ENCODE data around the gene OPHN1. TPM values are rescaled to one million over a fixed set of nuclear protein-coding genes. Genes with fewer than 3 reads are reported as not detected.
"Not testable (repeated sequence)": the region's sequence is repeated elsewhere in the genome, so short reads cannot be mapped to it uniquely, and the experiment has no call there.

The OPHN1 gene
- polyA plus RNA-seq, 1 experiment, result 5.9 TPM

- TF ChIP-seq CTCF (IDR thresholded peaks at IDR 0.05; ENCODE audit: insufficient read depth, low read depth, low read length), result no peak
- Histone ChIP-seq H3K27me3 (ENCODE audit: control insufficient read depth, insufficient read depth, low read length) (no peaks in the 10 kb centered on the region), H3K36me3 (ENCODE audit: control insufficient read depth, insufficient read depth, low read length) (no peaks in the 10 kb centered on the region), H3K4me3 (ENCODE audit: low read depth, low read length) (no peak overlapping the region)
- POLR2A ChIA-PET, result no interaction called here
- CTCF ChIA-PET, result no interaction called here
- DNase-seq (ENCODE audit: low read depth), result no peak
Measured at GRCh38 chrX:68402094-68402493, 31.2 kb downstream of the OPHN1 start.

GRCh38 chrX:68398291-68398690, 35.0 kb downstream of the OPHN1 start:
- H3K4me3 ChIP-seq (ENCODE audit: low read depth, low read length), result no peak overlapping the region
- ChIA-PET CTCF (no interaction called here), POLR2A (no interaction called here)
- no peaks in the 10 kb centered on the region for H3K27me3 ChIP-seq (ENCODE audit: control insufficient read depth, insufficient read depth, low read length)
- no peaks in the 10 kb centered on the region for H3K36me3 ChIP-seq (ENCODE audit: control insufficient read depth, insufficient read depth, low read length)
- no peak for TF ChIP-seq CTCF (IDR thresholded peaks at IDR 0.05; ENCODE audit: insufficient read depth, low read depth, low read length)
- DNase-seq (ENCODE audit: low read depth), result no peak

GRCh38 chrX:68396953-68397352, 36.3 kb downstream of the OPHN1 start:
- no peak for DNase-seq (ENCODE audit: low read depth)
- H3K4me3 ChIP-seq (ENCODE audit: low read depth, low read length), result no peak overlapping the region
- no peak for TF ChIP-seq CTCF (IDR thresholded peaks at IDR 0.05; ENCODE audit: insufficient read depth, low read depth, low read length)
- no peaks in the 10 kb centered on the region for H3K36me3 ChIP-seq (ENCODE audit: control insufficient read depth, insufficient read depth, low read length)
- CTCF ChIA-PET, result no interaction called here
- H3K27me3 ChIP-seq (ENCODE audit: control insufficient read depth, insufficient read depth, low read length), result no peaks in the 10 kb centered on the region
- POLR2A ChIA-PET, result no interaction called here

- DNase-seq (ENCODE audit: low read depth); H3K4me3 ChIP-seq (ENCODE audit: low read depth, low read length); H3K36me3 ChIP-seq (ENCODE audit: control insufficient read depth, insufficient read depth, low read length); H3K27me3 ChIP-seq (ENCODE audit: control insufficient read depth, insufficient read depth, low read length); CTCF ChIA-PET; POLR2A ChIA-PET: not testable (repeated sequence)
Measured at GRCh38 chrX:68389419-68389960, 43.8 kb downstream of the OPHN1 start.

GRCh38 chrX:68387776-68388175, 45.5 kb downstream of the OPHN1 start:
- no peaks in the 10 kb centered on the region for H3K36me3 ChIP-seq (ENCODE audit: control insufficient read depth, insufficient read depth, low read length)
- H3K4me3 ChIP-seq (ENCODE audit: low read depth, low read length), result no peak overlapping the region
- ChIA-PET CTCF (no interaction called here), POLR2A (no interaction called here)
- H3K27me3 ChIP-seq (ENCODE audit: control insufficient read depth, insufficient read depth, low read length), result no peaks in the 10 kb centered on the region
- no peak for DNase-seq (ENCODE audit: low read depth)
- TF ChIP-seq CTCF (IDR thresholded peaks at IDR 0.05; ENCODE audit: insufficient read depth, low read depth, low read length), result no peak

- Histone ChIP-seq H3K36me3 (ENCODE audit: control insufficient read depth, insufficient read depth, low read length) (no peaks in the 10 kb centered on the region), H3K27me3 (ENCODE audit: control insufficient read depth, insufficient read depth, low read length) (no peaks in the 10 kb centered on the region), H3K4me3 (ENCODE audit: low read depth, low read length) (no peak overlapping the region)
- TF ChIP-seq CTCF (IDR thresholded peaks at IDR 0.05; ENCODE audit: insufficient read depth, low read depth, low read length), result no peak
- ChIA-PET POLR2A (no interaction called here), CTCF (no interaction called here)
- no peak for DNase-seq (ENCODE audit: low read depth)
Measured at GRCh38 chrX:68383540-68383939, 49.8 kb downstream of the OPHN1 start.

- POLR2A ChIA-PET; H3K36me3 ChIP-seq (ENCODE audit: control insufficient read depth, insufficient read depth, low read length); H3K27me3 ChIP-seq (ENCODE audit: control insufficient read depth, insufficient read depth, low read length); DNase-seq (ENCODE audit: low read depth); CTCF ChIA-PET; H3K4me3 ChIP-seq (ENCODE audit: low read depth, low read length): not testable (repeated sequence)
Measured at GRCh38 chrX:68377579-68377978, 55.7 kb downstream of the OPHN1 start.

Data from BJ (cell line).